Suprapubic skin (tissue), 3 donors: Measurements from ENCODE around the gene ACO1.

Source experiments
- POLR2AphosphoS5 ChIP-seq, 3 donors: sonication (generic); formaldehyde crosslinking; IDR thresholded peaks; one replicate each; pipeline ENCODE4 v1.6.1; 2017; ENCODE audit warnings: antibody characterized with exemption in 3 of 3
- TF ChIP-seq, protein P1 (sequence below), 2 donors: fragments of 200-600 bp in 1 of 2; fragments of 450-650 bp in 1 of 2; sonication (generic) in 1 of 2; IDR thresholded peaks; one replicate each; pipeline ENCODE4 v1.5.1; 2016 to 2019; ENCODE audit warnings: antibody characterized with exemption in 2 of 2, mild to moderate bottlenecking in 1 of 2, moderate library complexity in 1 of 2

DNA sequence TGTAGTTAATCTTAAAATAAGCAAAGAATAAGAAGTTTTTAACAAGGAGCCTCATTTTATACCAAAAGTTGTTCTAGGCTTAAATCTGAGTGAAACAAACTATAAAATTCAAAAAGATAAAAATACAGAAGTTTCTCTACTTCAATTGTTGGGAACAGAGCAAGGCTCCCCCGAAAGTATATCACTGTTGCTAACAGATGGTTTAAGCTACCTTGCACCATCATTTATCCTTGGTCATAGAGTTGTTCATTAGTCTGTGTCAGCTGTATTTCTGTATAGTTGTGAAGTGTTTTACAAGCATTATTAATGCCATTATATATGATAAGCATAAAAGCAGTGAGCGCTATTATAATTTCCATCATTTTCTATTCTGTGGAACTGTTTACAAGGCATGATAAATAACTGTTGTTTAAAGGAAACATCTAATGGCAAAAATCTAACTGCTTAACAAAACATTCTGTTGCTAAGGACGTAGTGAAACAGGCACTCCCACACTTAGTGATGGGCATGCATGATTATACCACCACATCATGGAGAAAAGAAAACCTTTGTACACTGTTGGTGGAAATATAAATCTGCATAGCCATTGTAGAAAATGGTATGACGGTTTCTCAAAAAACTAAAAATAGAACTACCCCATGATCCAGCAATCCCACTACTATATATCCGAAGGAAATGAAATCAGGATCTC, 23.3 kb upstream of the ACO1 start:
- TF ChIP-seq POLR2AphosphoS5 (IDR thresholded peaks at IDR 0.05), result no peak
- TF ChIP-seq, protein P1, sequence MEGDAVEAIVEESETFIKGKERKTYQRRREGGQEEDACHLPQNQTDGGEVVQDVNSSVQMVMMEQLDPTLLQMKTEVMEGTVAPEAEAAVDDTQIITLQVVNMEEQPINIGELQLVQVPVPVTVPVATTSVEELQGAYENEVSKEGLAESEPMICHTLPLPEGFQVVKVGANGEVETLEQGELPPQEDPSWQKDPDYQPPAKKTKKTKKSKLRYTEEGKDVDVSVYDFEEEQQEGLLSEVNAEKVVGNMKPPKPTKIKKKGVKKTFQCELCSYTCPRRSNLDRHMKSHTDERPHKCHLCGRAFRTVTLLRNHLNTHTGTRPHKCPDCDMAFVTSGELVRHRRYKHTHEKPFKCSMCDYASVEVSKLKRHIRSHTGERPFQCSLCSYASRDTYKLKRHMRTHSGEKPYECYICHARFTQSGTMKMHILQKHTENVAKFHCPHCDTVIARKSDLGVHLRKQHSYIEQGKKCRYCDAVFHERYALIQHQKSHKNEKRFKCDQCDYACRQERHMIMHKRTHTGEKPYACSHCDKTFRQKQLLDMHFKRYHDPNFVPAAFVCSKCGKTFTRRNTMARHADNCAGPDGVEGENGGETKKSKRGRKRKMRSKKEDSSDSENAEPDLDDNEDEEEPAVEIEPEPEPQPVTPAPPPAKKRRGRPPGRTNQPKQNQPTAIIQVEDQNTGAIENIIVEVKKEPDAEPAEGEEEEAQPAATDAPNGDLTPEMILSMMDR (IDR thresholded peaks at IDR 0.05), result no peak
